Ecto neural progenitor cell (in vitro differentiated cells): ENCODE results near the gene ADGRD1.
"Not testable (repeated sequence)": the region's sequence is repeated elsewhere in the genome, so short reads cannot be mapped to it uniquely, and the experiment has no call there.

Source experiments
- DNase-seq: peaks from one replicate; pipeline ENCODE4 v3.0.0-alpha.2; 2018; ENCODE audit warnings: low spot score

ADGRD1 gene

GRCh38 chr12:131119345-131119744 is 165.6 kb downstream of the ADGRD1 start:
- DNase-seq, result not testable (repeated sequence)

GRCh38 chr12:131119936-131120335 is 166.2 kb downstream of the ADGRD1 start:
- no peak for DNase-seq

GRCh38 chr12:131120831-131121271 is 167.1 kb downstream of the ADGRD1 start:
- peak; percentile 31 for DNase-seq

GRCh38 chr12:131121705-131122405 is 168.1 kb downstream of the ADGRD1 start:
- peak; percentile 52 for DNase-seq

GRCh38 chr12:131122631-131123030 is 168.9 kb downstream of the ADGRD1 start:
- peak; percentile 31 for DNase-seq

- DNase-seq, result no peak
These were observed 170.1 kb downstream of the ADGRD1 start for GRCh38 chr12:131123817-131124216.

GRCh38 chr12:131124487-131125280 is 171.0 kb downstream of the ADGRD1 start:
- DNase-seq, result no peak

GRCh38 chr12:131126662-131127173 is 173.0 kb downstream of the ADGRD1 start:
- DNase-seq, result no peak

GRCh38 chr12:131128556-131128955 is 174.8 kb downstream of the ADGRD1 start:
- DNase-seq, result no peak

- DNase-seq, result not testable (repeated sequence)
These were observed 175.4 kb downstream of the ADGRD1 start for GRCh38 chr12:131128966-131129619.

GRCh38 chr12:131129839-131130238 is 176.1 kb downstream of the ADGRD1 start:
- peak; percentile 56 for DNase-seq

- DNase-seq, result no peak
These were observed 176.7 kb downstream of the ADGRD1 start for GRCh38 chr12:131130311-131130911.

GRCh38 chr12:131131077-131131807 is 177.5 kb downstream of the ADGRD1 start:
- DNase-seq, result no peak

- DNase-seq, result peak; percentile 48
These were observed 178.1 kb downstream of the ADGRD1 start for GRCh38 chr12:131131808-131132117.

GRCh38 chr12:131132118-131132892 is 178.6 kb downstream of the ADGRD1 start:
- DNase-seq, result peak; percentile 95

GRCh38 chr12:131133015-131133905 is 179.6 kb downstream of the ADGRD1 start:
- DNase-seq, result no peak

GRCh38 chr12:131133994-131134393 is 180.3 kb downstream of the ADGRD1 start:
- DNase-seq, result no peak

GRCh38 chr12:131134523-131135310 is 181.0 kb downstream of the ADGRD1 start:
- DNase-seq, result no peak

GRCh38 chr12:131135311-131135785 is 181.6 kb downstream of the ADGRD1 start:
- no peak for DNase-seq
